NCI-H2196 (cell line): Measurements from ENCODE around the gene POFUT2.

Source experiments
- DNase-seq: peaks from one replicate; lab custom pipeline; 2025; ENCODE audit not compliant: unreplicated experiment; lab: John Stamatoyannopoulos, UW

POFUT2 gene

GRCh38 chr21:45264146-45264911 lies 23.4 kb downstream of the POFUT2 start:
- DNase-seq, result no peak

- no peak for DNase-seq
These were observed 24.2 kb downstream of the POFUT2 start for GRCh38 chr21:45263534-45263933.

DNA sequence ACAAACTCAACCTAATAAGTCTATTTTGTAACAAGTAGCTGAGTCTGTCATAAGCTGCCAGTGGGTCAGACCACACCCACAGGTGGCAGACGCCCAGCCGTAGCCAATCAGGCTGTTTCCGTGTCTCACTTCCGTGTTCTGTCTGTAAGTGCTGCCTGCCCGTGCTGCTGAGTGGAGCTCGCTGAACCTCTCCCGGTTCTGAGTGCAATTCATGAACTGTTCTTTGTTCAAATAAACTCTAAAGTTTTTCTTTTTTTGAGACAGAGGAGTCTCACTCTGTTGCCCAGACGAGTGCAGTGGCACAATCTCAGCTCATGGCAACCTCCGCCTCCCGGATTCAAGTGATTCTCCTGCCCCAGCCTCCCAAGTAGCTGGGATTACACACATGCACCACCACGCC lies 25.1 kb downstream of the POFUT2 start:
- no peak for DNase-seq

GRCh38 chr21:45262041-45262581 lies 25.6 kb downstream of the POFUT2 start:
- no peak for DNase-seq

DNA sequence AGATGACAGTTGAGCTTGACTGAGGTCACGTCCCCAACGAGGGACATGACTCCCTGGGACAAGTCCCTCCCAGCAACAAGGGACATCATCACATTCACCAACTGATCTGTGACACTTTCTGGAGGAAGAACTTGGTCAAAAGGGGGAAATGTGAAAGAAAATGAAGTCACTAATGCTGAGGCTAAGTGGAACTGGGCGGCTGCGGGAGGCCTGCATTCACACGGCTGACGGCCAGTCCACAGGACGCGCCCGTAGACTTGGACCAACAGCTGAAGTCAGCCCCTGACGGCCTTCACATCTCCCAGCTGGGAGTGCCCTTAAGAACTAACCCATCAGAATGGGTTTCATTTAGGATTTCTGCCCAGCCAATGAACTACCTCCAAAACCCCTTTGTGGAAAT lies 26.6 kb downstream of the POFUT2 start:
- no peak for DNase-seq

DNA sequence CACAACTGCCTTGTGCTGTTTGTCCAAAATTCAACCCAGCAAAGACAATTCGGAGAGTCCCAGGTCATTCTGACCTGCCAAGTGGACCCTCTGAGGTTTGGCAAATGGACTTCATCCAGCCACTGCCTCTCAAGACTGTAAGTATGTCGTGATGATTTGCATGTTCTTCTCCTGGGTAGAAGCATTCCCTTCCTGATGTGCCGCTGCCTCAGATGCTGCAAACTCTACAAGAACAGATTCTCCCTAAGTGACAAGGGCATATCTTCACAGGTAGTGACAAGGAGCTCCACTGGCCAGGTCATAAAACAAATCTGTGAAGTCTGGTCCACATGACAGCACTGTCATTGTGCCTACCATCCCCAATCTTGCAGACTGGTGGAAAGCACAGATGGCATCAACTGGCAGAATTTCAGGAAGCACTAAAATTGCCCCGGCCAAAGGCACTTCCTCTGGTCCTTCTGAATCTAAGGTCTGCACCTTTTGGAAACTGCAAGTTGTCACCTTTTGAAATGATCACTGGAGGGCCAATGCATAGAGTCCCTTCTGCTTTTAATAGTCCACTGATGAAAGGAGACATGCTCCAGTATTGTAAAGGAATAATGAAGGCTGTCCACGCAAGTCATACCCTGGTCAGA lies 27.4 kb downstream of the POFUT2 start:
- no peak for DNase-seq

GRCh38 chr21:45259206-45259840 lies 28.4 kb downstream of the POFUT2 start:
- DNase-seq, result no peak

GRCh38 chr21:45258466-45258865 lies 29.2 kb downstream of the POFUT2 start:
- DNase-seq, result no peak

DNA sequence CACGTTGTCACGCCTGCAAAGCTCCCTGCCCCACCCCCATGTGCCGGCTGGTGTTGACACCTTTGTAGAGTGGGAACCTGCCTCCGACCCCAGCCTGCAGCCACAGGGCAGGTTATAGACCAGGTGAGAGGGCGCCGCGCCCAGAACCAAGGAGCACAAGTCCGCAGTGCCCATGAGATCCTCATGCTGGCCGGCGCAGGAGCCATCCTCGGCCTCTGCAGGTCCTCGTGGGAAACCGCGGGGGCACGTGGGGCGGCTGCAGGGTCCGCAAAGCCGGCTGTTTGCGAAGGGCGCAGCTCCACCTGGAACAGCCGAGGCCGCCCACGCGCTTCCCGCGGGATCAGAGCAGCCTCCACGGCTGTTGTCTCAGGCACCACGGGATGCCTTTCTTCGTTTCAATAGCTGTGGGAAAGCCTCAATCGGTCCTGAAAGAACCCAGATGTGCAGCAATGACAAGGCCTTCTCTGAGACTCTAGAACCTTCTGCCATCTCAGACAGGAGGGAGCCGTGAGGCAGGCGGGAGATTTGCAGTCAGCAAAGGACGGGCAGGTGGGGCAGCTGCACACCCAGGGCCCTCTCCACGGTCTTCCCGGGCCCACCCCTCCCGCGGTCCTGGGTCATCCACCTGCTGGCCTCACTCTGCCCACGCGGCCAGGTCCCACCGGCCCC lies 29.9 kb downstream of the POFUT2 start:
- no peak for DNase-seq

- no peak for DNase-seq
These were observed 30.6 kb downstream of the POFUT2 start for GRCh38 chr21:45256912-45257672.

DNA sequence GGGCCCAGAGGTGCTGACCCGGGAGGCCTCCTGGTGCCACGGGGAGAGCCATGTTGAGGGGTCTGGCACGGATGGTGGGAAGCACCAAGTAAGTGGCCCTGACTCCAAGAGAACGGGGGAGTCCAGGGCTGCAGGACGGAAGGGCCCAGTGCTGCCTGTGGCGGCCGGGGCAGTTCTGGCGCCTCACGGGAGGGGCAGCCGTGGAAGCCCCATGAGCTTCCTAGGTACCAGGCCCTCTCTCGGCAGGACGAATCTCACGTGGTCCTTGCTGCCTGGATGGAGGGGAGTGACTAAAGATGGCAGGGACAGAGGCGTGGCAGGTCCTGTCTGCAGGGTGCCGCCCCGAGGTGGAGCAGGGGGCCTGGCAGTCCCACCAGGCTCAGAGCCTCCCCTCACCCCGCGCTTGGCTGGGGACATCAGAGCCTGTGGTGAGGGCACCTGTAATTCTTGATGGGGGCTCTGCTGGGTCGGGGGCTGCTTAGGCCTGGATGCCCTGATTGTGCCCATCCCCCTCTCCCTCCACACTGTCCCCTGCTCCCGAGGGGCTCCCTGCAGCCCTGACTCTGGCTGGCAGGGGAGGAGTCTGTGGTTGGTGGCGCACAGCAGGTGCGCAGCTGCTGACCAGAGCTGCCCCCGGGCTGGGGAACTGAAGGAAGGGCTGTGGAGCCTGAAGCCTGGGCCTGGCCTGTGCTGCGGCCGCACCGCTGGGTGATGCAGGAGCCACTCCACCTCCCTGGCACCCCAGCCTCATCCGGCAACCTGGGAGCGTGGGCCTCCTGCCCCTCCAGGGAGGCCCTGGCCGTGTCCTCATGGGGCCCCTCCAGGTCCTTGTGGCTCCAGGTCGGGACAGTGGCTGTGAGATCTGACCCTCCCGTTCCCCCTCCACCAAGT lies 31.4 kb downstream of the POFUT2 start:
- DNase-seq, result no peak

DNA sequence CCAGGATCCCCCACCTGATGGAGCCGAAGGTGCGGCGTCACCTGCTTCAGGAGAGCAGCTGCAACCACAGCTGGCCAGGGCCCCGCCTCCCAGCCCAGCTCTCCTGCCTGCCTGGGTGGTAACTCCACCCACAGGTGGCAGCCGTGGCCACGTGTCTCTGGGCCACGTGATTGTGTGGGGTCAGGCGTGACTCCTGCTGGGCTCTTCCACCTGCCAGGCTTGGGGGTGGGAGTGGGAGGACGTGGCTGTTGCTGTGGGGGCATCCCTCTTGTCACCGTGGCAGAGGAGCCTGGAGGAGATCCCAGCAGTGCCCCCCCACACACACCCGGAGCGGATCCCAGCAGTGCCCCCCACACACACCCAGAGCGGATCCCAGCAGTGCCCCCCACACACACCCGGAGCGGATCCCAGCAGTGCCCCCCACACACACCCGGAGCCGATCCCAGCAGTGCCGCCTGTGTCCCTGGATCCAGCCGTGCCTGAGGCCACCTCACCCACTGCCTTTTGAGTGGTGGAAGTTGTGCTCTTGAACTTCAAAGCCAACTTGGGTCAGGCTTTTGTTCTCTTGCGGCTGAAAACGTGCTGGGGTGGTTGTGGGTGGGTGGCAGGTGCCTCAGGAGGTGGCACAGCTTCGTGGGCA lies 32.2 kb downstream of the POFUT2 start:
- peak; percentile 73 for DNase-seq

DNA sequence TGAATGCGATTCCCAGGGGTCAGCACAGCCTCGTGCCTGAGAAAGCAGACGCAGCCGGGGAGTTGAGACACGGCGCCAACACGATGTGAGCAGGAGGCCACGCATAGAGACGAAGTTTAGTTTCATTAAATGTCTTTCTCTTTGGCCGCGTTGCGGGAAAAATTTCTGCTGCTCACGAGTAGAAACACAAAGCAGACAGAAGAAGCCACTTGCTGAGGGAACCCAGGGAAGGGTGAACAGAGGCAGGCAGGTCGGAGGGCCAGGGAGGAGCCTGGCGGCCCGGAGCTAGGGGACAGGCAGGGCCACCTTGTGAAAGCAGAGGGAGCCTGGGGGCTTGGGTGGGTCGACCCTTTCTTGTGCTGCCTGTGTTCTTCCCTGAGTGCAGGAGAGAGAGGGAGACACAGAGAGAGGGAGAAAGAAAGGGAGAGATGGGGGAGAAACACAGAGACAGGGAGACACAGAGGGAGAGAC lies 33.2 kb downstream of the POFUT2 start:
- no peak for DNase-seq

- no peak for DNase-seq
These were observed 33.8 kb downstream of the POFUT2 start for GRCh38 chr21:45253633-45254459.

DNA sequence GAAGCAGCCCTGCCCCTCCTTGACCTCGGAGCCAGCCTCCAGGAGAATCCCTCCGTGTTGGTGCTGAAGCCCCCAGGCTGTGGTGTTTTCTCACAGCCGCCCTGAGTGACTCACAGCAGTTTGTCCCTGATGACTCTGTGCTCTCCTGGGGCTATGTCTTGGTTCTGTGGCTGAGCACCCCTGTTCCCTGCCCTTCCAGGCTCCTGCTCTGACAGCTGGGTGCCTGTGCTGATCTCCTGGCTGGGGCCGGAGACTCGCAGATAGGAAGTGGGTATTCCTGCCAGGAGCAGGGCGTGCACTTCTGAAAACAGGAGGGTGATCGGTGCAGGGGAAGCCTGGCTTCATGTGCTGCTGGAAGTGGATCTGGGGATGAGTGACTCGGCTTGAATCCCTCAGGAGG lies 34.5 kb downstream of the POFUT2 start:
- no peak for DNase-seq

GRCh38 chr21:45252448-45252925 lies 35.2 kb downstream of the POFUT2 start:
- no peak for DNase-seq

DNA sequence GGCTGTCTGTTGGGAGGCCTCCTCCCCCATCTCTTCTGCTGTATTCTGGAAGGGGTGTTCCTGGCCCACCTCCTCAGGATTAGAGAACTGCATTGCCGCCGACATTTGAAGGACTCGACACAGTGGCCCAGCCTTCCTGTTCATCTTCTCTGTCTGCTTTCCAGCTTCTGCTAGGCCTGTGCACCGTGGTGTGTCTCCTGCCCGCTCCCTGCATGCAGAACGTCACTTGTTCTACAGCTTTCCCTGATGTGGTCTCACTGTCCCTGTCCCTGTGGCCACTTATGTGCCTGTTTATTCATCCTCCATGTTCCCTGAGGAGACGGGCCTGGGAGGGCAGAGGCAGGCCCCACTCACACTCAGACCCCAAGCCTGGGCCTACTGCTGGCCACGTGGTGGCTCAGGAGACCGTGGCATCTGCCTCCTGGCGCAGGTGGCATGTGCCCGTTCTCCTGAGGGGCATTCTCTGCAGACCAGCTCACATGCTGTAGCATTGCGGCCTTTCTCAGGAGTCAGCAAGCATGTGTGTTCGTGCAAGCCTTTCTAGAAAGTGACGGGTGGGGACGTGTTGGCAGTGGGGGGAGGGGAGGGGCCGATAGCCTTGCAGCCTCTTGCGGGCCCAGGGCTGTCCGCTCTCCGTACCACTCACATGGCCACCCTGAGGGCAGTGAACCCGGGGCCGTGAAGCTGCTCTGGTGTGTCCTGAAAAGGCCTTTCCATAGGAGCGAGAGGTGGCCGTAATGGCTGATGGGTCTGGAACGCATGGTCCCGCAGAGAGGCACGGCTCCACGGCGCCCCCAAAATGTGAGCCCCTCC lies 35.9 kb downstream of the POFUT2 start:
- no peak for DNase-seq
